HG03060 (cell line): ENCODE data around the gene C1orf53.

Experiments
- ATAC-seq: cut with Tn5 transposase; IDR thresholded peaks from one replicate; pipeline ENCODE4 v1.9.1; 2021; ENCODE audit warnings: low read depth, moderate number of reproducible peaks; ENCODE audit not compliant: unreplicated experiment

Gene C1orf53

DNA sequence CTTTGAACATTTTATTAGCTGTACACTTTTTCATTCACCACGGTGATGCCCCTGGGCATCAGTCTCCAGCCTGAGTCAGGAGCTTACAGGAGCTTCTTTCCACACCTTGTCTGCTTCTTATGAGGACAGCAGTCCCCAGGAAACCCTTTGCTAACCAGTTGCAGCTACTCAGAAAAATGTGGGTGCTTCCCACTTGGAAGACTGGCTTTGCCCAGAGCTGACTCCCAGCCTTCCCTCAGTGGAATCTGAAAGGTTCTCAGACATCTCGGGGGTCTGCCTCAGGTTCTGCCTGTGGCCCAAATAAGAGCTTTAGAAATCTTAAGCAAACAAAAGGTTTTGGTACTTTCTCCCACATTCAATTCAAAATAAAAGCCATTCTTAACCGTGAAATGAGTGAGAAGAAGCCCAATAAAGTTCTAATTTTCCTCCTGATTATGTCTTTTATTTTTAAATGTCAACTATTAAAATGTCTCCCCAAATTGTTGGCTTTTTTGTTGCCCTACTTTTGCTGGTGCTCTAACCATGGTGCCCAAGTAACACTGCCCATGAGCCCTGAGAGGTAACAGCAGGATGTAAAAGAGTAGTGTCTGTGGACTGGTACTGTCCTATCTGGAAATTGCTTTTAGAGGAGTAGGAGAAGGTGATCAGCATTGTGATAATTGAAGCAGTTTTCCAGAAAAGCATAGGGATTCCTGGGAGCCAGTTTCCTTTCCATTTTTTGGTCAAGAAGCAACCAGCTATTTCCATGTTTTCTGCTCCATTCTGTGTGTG, 5.6 kb downstream of the C1orf53 start:
- ATAC-seq, result no peak

GRCh38 chr1:197908716-197909220, 6.3 kb downstream of the C1orf53 start:
- ATAC-seq, result no peak

DNA sequence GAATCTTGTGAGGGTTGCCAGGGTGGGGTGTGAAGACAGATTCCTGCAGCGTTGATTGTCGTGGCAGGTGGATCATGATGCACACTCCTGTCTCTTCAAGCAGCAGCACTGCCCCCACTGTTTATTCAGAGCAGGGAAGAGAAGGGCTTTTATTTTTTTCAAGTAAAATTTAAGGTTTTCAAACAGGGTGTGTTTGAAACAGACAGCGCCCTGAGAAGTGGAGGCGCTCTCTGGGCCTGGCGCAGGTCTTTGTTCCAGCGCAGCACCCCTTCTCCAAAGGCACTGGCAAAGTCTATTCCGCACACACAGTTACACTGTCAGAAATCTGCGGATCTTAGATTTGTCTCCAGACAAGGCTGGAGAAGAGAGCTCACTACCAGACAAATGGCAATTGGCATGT, 7.0 kb downstream of the C1orf53 start:
- ATAC-seq, result no peak

- no peak for ATAC-seq
These were observed 7.9 kb downstream of the C1orf53 start for GRCh38 chr1:197910120-197910991.

GRCh38 chr1:197911111-197911856, 8.9 kb downstream of the C1orf53 start:
- no peak for ATAC-seq

DNA sequence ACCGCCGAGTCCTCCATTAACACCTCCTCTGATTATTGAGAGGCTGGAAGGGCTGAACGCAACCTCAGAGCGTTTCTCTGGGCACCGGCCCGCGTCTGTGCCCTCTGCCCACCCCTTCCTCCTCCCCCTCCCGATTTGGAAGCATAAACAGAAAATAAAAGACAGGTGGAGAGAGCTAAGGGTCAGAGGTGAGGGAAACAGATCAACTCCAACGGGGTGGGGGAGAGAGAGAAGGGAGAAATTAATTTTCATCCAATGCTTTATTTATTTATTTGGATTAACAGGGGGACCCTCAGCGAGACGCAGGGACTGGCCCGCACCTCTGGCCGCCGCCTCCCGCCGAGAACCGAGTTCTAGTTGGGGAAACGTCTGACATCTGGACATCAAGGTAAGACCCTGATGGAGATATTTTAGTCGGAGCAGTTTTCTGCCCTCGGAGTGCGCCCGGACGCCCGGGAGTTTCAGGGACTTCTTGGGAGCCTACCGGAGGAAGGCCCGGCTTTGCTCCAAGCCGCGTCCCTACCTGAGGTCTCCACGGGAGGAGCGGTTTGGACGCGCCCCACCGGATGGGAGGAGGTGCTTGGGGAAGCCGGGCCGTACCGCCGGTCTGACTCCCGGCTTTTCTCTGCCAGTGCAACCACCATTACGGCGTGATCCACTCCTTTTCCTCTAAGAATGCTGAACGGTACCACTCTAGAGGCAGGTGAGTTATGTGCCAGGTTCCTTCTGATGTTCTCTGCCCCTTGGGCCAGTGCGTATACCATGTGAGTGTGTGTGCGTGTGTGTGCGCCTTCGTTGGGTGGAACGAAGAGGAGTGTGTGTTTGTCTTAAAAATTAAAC, 9.6 kb downstream of the C1orf53 start:
- no peak for ATAC-seq

GRCh38 chr1:197912739-197913494, 10.5 kb downstream of the C1orf53 start:
- ATAC-seq, result no peak

- ATAC-seq, result no peak
These were observed 11.3 kb downstream of the C1orf53 start for GRCh38 chr1:197913495-197914276.

DNA sequence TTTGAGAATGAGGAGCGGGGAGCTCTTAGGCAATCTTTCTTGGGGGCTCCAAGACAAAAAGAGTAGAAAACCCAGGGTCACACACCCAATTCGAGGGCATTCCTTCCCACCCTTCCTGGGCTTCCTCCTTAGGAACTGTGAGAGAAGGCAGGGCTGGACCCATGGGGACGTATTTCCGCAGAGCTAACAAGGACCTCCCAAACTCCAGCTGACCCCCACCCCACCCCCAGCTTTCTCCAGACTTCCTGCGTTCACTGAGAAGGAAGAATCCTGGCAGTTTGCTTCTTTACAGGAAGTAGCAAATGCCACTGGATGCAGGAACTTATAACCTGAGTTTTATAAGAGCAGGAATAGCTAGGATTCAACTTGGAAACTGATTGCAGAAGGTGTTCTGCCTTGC, 12.1 kb downstream of the C1orf53 start:
- no peak for ATAC-seq

DNA sequence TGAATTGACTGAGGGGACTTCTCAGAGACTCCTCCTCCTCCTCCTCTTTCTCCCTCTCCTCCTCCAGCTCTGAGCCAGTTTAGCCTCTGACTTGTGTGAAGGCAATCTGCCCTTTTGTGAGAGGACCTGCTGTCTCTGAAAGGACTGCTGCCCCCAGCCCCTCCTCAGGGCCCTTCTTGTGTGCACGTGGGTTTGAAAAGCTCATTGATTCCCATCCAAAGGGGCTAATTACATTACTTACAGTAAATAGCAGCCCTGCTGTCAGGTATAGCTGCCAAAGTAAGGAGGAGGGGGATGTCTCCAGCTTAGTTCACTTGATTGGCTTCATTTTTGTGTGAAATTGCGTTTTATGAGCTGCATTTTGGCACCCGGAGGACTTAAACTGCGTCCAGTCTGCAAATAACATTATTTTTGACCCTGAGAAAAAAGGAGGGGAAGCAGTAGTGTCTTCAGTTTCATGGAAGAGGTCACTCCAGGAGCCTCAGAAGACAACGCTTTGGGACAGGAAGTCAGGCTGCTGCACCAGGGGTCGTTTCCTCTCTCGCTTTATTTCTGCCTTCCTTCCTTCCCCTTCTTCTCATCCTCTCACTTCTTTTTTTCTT, 12.9 kb downstream of the C1orf53 start:
- ATAC-seq, result no peak

GRCh38 chr1:197915862-197916499, 13.6 kb downstream of the C1orf53 start:
- ATAC-seq, result no peak

- ATAC-seq, result no peak
These were observed 14.1 kb downstream of the C1orf53 start for GRCh38 chr1:197916500-197916983.

DNA sequence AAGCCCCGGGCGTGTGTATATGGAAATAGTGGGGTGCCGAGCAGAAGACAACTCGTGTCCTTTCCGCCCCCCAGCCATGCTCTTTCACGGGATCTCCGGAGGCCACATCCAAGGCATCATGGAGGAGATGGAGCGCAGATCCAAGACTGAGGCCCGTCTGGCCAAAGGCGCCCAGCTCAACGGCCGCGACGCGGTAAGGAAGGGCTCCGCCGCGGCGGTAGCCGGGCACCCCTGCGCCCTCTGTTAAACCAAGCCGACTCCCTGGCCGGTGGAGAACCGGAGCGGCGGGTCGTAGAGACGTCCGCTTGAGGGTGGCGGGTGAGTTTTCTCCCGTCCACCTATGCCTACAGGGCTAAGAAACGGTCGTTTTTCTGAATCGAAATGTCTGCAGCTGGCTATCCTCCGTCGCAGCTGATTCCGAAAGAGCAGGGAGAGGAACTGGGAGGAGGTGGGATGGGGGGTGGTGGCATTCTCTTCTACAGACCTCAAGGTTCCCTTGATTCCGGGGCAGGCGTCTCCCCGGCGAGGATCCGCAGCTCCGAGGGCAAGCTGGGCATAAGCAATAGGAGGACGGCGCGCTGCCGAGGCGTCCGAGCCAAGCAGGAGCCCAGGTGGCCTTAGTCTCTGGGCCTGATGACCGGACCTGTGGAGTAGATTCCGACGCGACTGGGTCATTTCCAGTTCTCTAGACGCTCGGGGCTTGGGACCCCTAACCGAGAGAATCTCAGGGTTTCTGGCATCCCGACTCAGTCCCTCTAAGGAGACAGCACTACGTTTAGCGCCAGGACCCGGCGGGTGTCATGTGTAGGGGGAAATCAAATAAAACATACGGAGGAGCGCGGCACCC, 15.6 kb downstream of the C1orf53 start:
- ATAC-seq, result no peak

GRCh38 chr1:197918807-197919345, 16.4 kb downstream of the C1orf53 start:
- no peak for ATAC-seq

DNA sequence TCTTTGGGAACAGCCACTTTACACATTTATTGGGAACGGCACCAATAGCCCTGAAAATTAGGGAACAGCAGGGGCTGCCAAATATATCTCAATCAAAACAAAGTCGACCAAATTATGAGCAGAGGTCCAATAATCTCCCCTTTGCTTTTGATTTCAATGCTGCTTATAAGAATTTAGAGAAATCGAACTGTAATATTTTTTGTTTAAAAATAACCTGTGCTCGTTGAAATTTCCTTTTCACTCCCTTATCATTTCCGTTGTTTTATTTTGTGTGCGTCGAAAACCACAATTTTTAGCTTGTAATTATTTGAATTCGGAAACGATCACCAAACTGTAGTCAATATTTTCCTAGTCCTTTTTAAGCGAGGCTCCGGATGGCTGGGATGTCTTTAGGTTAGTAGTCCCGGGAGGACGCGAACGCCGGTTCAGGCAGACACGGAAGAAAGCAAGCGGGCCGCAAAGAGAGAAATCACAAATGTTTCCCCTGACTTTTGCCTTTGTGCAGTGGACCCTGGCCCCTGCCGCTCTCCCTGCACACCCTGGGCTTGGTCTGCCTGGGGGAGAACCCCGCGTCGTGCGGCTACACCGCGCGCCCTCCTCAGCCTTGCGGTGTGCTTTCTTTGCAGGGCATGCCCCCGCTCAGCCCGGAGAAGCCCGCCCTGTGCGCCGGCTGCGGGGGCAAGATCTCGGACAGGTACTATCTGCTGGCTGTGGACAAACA, 17.1 kb downstream of the C1orf53 start:
- no peak for ATAC-seq

DNA sequence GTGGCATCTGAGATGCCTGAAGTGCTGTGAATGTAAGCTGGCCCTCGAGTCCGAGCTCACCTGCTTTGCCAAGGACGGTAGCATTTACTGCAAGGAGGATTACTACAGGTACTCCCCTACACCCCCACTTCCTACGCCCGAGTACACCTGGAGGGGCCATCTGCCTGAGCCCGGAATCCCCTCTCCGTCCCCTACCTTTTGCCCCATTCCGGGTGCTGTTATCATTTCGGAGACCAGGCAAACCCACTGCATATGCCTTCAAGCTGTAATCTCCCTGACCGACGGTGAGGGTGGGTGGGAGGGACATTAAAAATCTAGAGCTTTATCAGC, 17.6 kb downstream of the C1orf53 start:
- ATAC-seq, result no peak
